Measurements from ENCODE around the gene FAM219B.

- TF ChIP-seq CTCF (IDR thresholded peaks at IDR 0.05) (peak in 2 of 7 experiments; percentile 13), POLR2A (IDR thresholded peaks at IDR 0.05) (peak; percentile 87 to 90 (median 90))
Observed at GRCh38 chr15:74937590-74938371, 31.1 kb upstream of the FAM219B start, which contains the start of gene COX5A.
